HepG2 (cell line): Measurements from ENCODE around the gene SMARCA2. TPM values are rescaled to one million over a fixed set of nuclear protein-coding genes. Genes with fewer than 3 reads are reported as not detected.

Experiments
- ATAC-seq: fragments of 200-7000 bp; cut with Tn5 transposase; 3 replicates; pipeline ENCODE4 v1.9.1; 2020; ENCODE audit warnings: mild to moderate bottlenecking, moderate library complexity
- BruUV-seq: library from RNA; stranded (reverse); fragments of 400-500 nt; replicated peaks from 2 replicates; lab custom pipeline; 2021; lab: Mats Ljungman, UMichigan
- CTCF ChIA-PET: fragments of 300-600 bp; formaldehyde crosslinking; extraction: SDS; loops from one replicate; lab custom pipeline; 2021; ENCODE audit warnings: low total read pairs, inconsistent platforms, low intra/inter-chr PET ratio; lab: Yijun Ruan, JAX
- POLR2A ChIA-PET: fragments of 350-600 bp; sonication (Branson Sonifier 250); formaldehyde crosslinking; loops from one replicate; lab custom pipeline; 2020; ENCODE audit warnings: antibody characterized with exemption, inconsistent platforms; lab: Yijun Ruan, JAX
- DNase-seq: peaks from one replicate; pipeline ENCODE4 v3.0.0-alpha.2; 2015; ENCODE audit warnings: low spot score
- FAIRE-seq: peaks from 3 replicates; lab custom pipeline; 2011; peaks lifted over from hg19 to GRCh38; lab: Jason Lieb, UNC
- H2AFZ ChIP-seq: one replicate; pipeline ENCODE4 v1.6.1; 2011; ENCODE audit warnings: low read length, inconsistent platforms
- H3K27ac ChIP-seq: fragments of 300-600 bp; 3 replicates; pipeline ENCODE4 v1.8.0; 2011; ENCODE audit warnings: mixed run types, mild to moderate bottlenecking, mixed read lengths, low read length, inconsistent platforms; ENCODE audit not compliant: insufficient read depth; ENCODE audit errors: extremely low read length
- H3K27me3 ChIP-seq, 2 experiments: fragments of 200-600 bp in 1 of 2; 2 replicates in 1 of 2; 3 replicates in 1 of 2; pipeline versions ENCODE4 v1.6.0 to v1.8.0; 2011; ENCODE audit warnings: low read length in 2 of 2, mild to moderate bottlenecking in 2 of 2, moderate library complexity in 2 of 2, inconsistent platforms in 1 of 2; ENCODE audit not compliant: insufficient read depth in 2 of 2, control insufficient read depth in 1 of 2
- H3K36me3 ChIP-seq, 2 experiments: fragments of 200-600 bp in 1 of 2; replicated peaks in 1 of 2; 2 replicates in 1 of 2; 3 replicates in 1 of 2; pipeline versions ENCODE4 v1.5.1 to v1.8.0; 2011; ENCODE audit warnings: low read length in 2 of 2, inconsistent platforms in 1 of 2; ENCODE audit not compliant: insufficient read depth in 2 of 2, control insufficient read depth in 1 of 2
- H3K4me1 ChIP-seq: 2 replicates; pipeline ENCODE4 v1.5.1; 2012; ENCODE audit warnings: low read length, inconsistent platforms; ENCODE audit not compliant: insufficient read depth
- H3K4me2 ChIP-seq: 2 replicates; pipeline ENCODE4 v1.6.0; 2011; ENCODE audit warnings: low read depth, low read length, inconsistent platforms
- H3K4me3 ChIP-seq, 3 experiments: fragments of 200-600 bp in 1 of 3; sonication (generic), shearing (Covaris generic) in 1 of 3; replicated peaks in 1 of 3; 2 replicates each; pipeline ENCODE4 v1.5.1; 2011 to 2016; ENCODE audit warnings: low read length in 3 of 3, inconsistent platforms in 2 of 3, low read depth in 2 of 3, mild to moderate bottlenecking in 2 of 3, control low read depth in 1 of 3, mixed read lengths in 1 of 3; ENCODE audit not compliant: insufficient read depth in 1 of 3
- H3K79me2 ChIP-seq: one replicate; pipeline ENCODE4 v1.6.1; 2011; ENCODE audit warnings: low read length, inconsistent platforms; ENCODE audit not compliant: insufficient read depth
- H3K9ac ChIP-seq: 2 replicates; pipeline ENCODE4 v1.6.0; 2011; ENCODE audit warnings: mild to moderate bottlenecking, low read depth, low read length, inconsistent platforms; ENCODE audit not compliant: insufficient read depth
- H3K9me3 ChIP-seq: 2 replicates; pipeline ENCODE4 v1.5.1; 2012; ENCODE audit warnings: mild to moderate bottlenecking, low read length
- H4K20me1 ChIP-seq: 2 replicates; pipeline ENCODE4 v1.6.0; 2011; ENCODE audit warnings: inconsistent platforms, mild to moderate bottlenecking, low read length, moderate library complexity; ENCODE audit not compliant: insufficient read depth
- CBX2 ChIP-seq, 2 experiments: fragments of 200-600 bp in 1 of 2; sonication (generic); formaldehyde crosslinking in 1 of 2; IDR thresholded peaks; 2 replicates each; pipeline versions ENCODE4 v1.7.0 to v1.8.1; 2018 to 2022; ENCODE audit warnings: low read depth in 2 of 2, low read length in 1 of 2, mild to moderate bottlenecking in 1 of 2, missing genetic modification reagents in 1 of 2
- CHD2 ChIP-seq: IDR thresholded peaks from 2 replicates; pipeline ENCODE4 v1.6.1; 2011; ENCODE audit warnings: low read depth, low read length, improper control_type of control experiment
- CSRNP2 ChIP-seq: sonication (generic); formaldehyde crosslinking; conservative IDR thresholded peaks from 2 replicates; pipeline ENCODE4 v1.8.0; 2022; ENCODE audit warnings: low read depth, missing genetic modification reagents
- FOXO1 ChIP-seq: sonication (generic); formaldehyde crosslinking; IDR thresholded peaks from 2 replicates; pipeline ENCODE4 v1.4.0; 2020; ENCODE audit warnings: missing genetic modification reagents
- GPN1 ChIP-seq: sonication (generic); formaldehyde crosslinking; IDR thresholded peaks from 2 replicates; pipeline ENCODE4 v1.5.1; 2020; ENCODE audit warnings: missing genetic modification reagents, borderline replicate concordance
- HNRNPLL ChIP-seq: fragments of 200-400 bp; formaldehyde crosslinking; IDR thresholded peaks from 2 replicates; pipeline ENCODE4 v1.6.1; 2017; ENCODE audit warnings: mild to moderate bottlenecking, low read depth, low read length; ENCODE audit not compliant: poor library complexity, severe bottlenecking
- IKZF4 ChIP-seq: sonication (generic); formaldehyde crosslinking; IDR thresholded peaks from 2 replicates; pipeline ENCODE4 v1.5.1; 2020; ENCODE audit warnings: borderline replicate concordance, mild to moderate bottlenecking, low read depth, missing genetic modification reagents; ENCODE audit errors: not compliant biosample characterization
- JUN ChIP-seq: sonication (generic); formaldehyde crosslinking; IDR thresholded peaks from 2 replicates; pipeline ENCODE4 v1.4.0; 2020; ENCODE audit warnings: mild to moderate bottlenecking, missing genetic modification reagents
- PAWR ChIP-seq: sonication (generic); formaldehyde crosslinking; IDR thresholded peaks from 2 replicates; pipeline ENCODE4 v1.4.0; 2020; ENCODE audit warnings: missing genetic modification reagents, mild to moderate bottlenecking, borderline replicate concordance
- RBAK ChIP-seq: sonication (generic); formaldehyde crosslinking; IDR thresholded peaks from 2 replicates; pipeline ENCODE4 v1.5.1; 2020; ENCODE audit warnings: mild to moderate bottlenecking, missing genetic modification reagents
- SRSF9 ChIP-seq: fragments of 200-400 bp; formaldehyde crosslinking; IDR thresholded peaks from 2 replicates; pipeline ENCODE4 v1.6.1; 2018; ENCODE audit warnings: borderline replicate concordance, mild to moderate bottlenecking, low read depth, low read length; ENCODE audit not compliant: insufficient read depth, poor library complexity, severe bottlenecking
- ZKSCAN8 ChIP-seq: IDR thresholded peaks from 2 replicates; pipeline ENCODE4 v1.6.1; 2016; ENCODE audit warnings: borderline replicate concordance, missing genetic modification reagents, missing compliant biosample characterization
- ZNF207 ChIP-seq: fragments of 450-650 bp; IDR thresholded peaks from 2 replicates; pipeline ENCODE4 v1.6.1; 2016; ENCODE audit warnings: antibody characterized with exemption, borderline replicate concordance
- ZNF3 ChIP-seq: IDR thresholded peaks from 2 replicates; pipeline ENCODE4 v1.7.0; 2017; ENCODE audit warnings: inconsistent platforms
- ZNF552 ChIP-seq: sonication (generic); formaldehyde crosslinking; IDR thresholded peaks from 2 replicates; pipeline ENCODE4 v1.9.0; 2022; ENCODE audit warnings: missing genetic modification reagents, mild to moderate bottlenecking, borderline replicate concordance
- ZNF609 ChIP-seq: sonication (generic); formaldehyde crosslinking; IDR thresholded peaks from 2 replicates; pipeline ENCODE4 v1.4.0; 2020; ENCODE audit warnings: mild to moderate bottlenecking, missing genetic modification reagents, borderline replicate concordance
- WGBS: methylation state at CpG from one replicate; pipeline ENCODE4 v1.1.6; 2017; ENCODE audit warnings: low lambda C conversion rate; 5-methylcytosine and 5-hydroxymethylcytosine counted together
- in situ Hi-C: cut with HindIII; loops from 2 replicates; pipeline ENCODE4 v1.10.0; 2017; ENCODE audit warnings: low pct_unique_long_range_greater_than_20kb; ENCODE audit not compliant: extremely low pct_ligation_motif_present
- intact Hi-C: fragments of 100-400 bp; cut with micrococcal nuclease; formaldehyde crosslinking; loops from one replicate; pipeline ENCODE4 v1.10.0; 2022; ENCODE audit not compliant: unreplicated experiment
- polyA plus RNA-seq, 8 experiments: library from polyadenylated mRNA; depleted of rRNA in 3 of 8; stranded (reverse) in 7 of 8; unstranded in 1 of 8; fragments of >200 nt; fragmentation: Illumina TruSeq in 4 of 8; extraction: Trizol in 4 of 8; gene quantifications; 2 replicates each; pipeline versions ENCODE4 v1.2.1 to v1.2.3, GENCODE V29; 2011 to 2016; ENCODE audit warnings: low read depth in 4 of 8, missing spikeins in 1 of 8, mixed read lengths in 1 of 8; ENCODE audit not compliant: insufficient read depth in 1 of 8
- total RNA-seq, 5 experiments: library from RNA; depleted of rRNA; stranded (reverse); fragments of >200 nt; fragmentation: Illumina TruSeq; extraction: Trizol; gene quantifications; 2 replicates each; pipeline ENCODE4 v1.2.3, GENCODE V29; 2016; ENCODE audit warnings: low read depth in 1 of 5

SMARCA2 gene
- total and polyA plus RNA-seq, 2 of the 13 experiments (the other 11 are each of a cell fraction or from before 2014, with no cell fraction given): 22.5 to 23.7 TPM

DNA sequence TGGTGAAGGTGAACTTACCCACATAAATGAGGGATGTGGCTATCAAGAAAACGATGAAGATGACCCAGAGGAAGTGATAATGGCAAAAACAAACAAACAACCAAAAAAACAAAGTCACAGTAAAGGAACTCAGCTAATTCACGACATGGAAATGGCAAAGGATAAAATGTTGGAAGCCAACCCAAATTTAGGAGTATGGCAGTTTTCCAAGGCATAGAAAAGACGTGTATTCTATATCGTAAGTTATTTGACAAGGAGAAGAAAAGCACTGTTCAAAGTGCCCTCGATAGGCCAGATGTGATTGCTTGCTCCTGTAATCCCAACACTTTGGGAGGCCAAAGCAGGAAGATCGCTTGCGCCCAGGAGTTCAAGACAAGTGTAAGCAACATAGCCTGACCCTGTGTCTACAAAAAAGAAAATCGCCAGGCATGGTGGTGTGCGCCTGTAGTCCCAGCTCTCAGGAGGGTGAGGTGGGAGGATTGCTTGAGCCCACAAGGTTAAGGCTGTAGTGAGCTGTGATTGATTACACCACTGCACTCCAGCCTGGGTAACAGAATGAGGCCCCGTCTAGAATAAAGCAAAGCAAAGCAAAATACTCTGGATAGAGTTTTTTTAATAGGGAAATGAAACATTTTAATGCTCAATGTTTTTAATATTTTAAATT lies 138.0 kb downstream of the SMARCA2 start:
- Histone ChIP-seq H3K27me3 (no peaks in the 10 kb centered on the region), H2AFZ (no peak overlapping the region), H3K4me1 (0 out of 2 replicates have a peak, but pooled peaks cover 11% of the 10 kb centered on the region), H3K36me3 (no peaks in the 10 kb centered on the region), H3K27ac (no peak overlapping the region), H3K4me3 (no peak overlapping the region), H3K9me3 (no peaks in the 10 kb centered on the region), H4K20me1 (no peaks in the 10 kb centered on the region; the same call in 1 of the 2 replicates), H3K4me2 (no peak overlapping the region), H3K9ac (no peak overlapping the region), H3K79me2 (no peaks in the 10 kb centered on the region)
- 77% methylated on average over 9 of the region's 10 CpGs for WGBS
- CTCF ChIA-PET: no interaction called here
- no peak for FAIRE-seq
- no peak for ATAC-seq
- no peak for DNase-seq
- intact Hi-C loops (no loop called here), in situ Hi-C loops (no loop called here)
- BruUV-seq: no TSS peak
- POLR2A ChIA-PET: no interaction called here
- no peak for TF ChIP-seq ZNF609 (CRISPR knock-in tag)
- TF ChIP-seq JUN (CRISPR knock-in tag): no peak
- no peak for TF ChIP-seq ZKSCAN8
- TF ChIP-seq GPN1 (CRISPR knock-in tag): no peak
- no peak for TF ChIP-seq CSRNP2 (CRISPR knock-in tag)
- TF ChIP-seq FOXO1 (CRISPR knock-in tag): no peak
- no peak for TF ChIP-seq PAWR (CRISPR knock-in tag)
- TF ChIP-seq SRSF9: no peak
- TF ChIP-seq HNRNPLL: no peak
- TF ChIP-seq ZNF552 (CRISPR knock-in tag): no peak
- no peak for TF ChIP-seq ZNF3 (CRISPR knock-in tag)
- no peak for TF ChIP-seq IKZF4 (CRISPR knock-in tag)
- TF ChIP-seq CHD2: no peak
- no peak for TF ChIP-seq CBX2 (IDR thresholded peaks at IDR 0.05; ENCODE audit: low read depth, low read length)
- TF ChIP-seq CBX2 (CRISPR knock-in tag; IDR thresholded peaks at IDR 0.05; ENCODE audit: low read depth): no peak
- no peak for TF ChIP-seq ZNF207
- TF ChIP-seq RBAK: no peak
